K562 (cell line): ENCODE results near the gene MAB21L4.

Source experiments
- CUX1 ChIP-seq: fragments of 200-800 bp; sonication (Bioruptor generic); IDR thresholded peaks from 2 replicates; pipeline ENCODE4 v1.6.1; 2016; ENCODE audit warnings: missing genetic modification characterization, missing compliant biosample characterization
- EZH2 ChIP-seq: IDR thresholded peaks from 2 replicates; pipeline ENCODE4 v1.6.1; 2012; ENCODE audit warnings: low read depth, mild to moderate bottlenecking, inconsistent platforms, low read length, borderline replicate concordance
- FOXM1 ChIP-seq, 2 experiments: fragments of 450-650 bp in 1 of 2; sonication (generic) in 1 of 2; formaldehyde crosslinking in 1 of 2; IDR thresholded peaks; 2 replicates each; pipeline versions ENCODE4 v1.6.1 to v1.9.0; 2017 to 2022; ENCODE audit warnings: low read depth in 2 of 2, mild to moderate bottlenecking in 2 of 2, missing genetic modification reagents in 1 of 2, moderate library complexity in 1 of 2
- GATA2 ChIP-seq: sonication (generic); formaldehyde crosslinking; IDR thresholded peaks from 2 replicates; pipeline ENCODE4 v1.4.0; 2020; ENCODE audit warnings: mild to moderate bottlenecking, missing genetic modification reagents
- MXI1 ChIP-seq: IDR thresholded peaks from 2 replicates; pipeline ENCODE4 v1.6.1; 2011; ENCODE audit warnings: low read depth, mild to moderate bottlenecking, improper control_type of control experiment, low read length
- ZNF146 ChIP-seq: IDR thresholded peaks from one replicate; pipeline ENCODE4 v1.6.1; 2018; ENCODE audit warnings: missing compliant biosample characterization; ENCODE audit not compliant: unreplicated experiment
- TF ChIP-seq, protein P1 (sequence below): fragments of 250-450 bp; sonication (Bioruptor Pico); IDR thresholded peaks from 2 replicates; pipeline ENCODE4 v1.5.0; 2021; ENCODE audit warnings: mild to moderate bottlenecking, borderline replicate concordance

DNA sequence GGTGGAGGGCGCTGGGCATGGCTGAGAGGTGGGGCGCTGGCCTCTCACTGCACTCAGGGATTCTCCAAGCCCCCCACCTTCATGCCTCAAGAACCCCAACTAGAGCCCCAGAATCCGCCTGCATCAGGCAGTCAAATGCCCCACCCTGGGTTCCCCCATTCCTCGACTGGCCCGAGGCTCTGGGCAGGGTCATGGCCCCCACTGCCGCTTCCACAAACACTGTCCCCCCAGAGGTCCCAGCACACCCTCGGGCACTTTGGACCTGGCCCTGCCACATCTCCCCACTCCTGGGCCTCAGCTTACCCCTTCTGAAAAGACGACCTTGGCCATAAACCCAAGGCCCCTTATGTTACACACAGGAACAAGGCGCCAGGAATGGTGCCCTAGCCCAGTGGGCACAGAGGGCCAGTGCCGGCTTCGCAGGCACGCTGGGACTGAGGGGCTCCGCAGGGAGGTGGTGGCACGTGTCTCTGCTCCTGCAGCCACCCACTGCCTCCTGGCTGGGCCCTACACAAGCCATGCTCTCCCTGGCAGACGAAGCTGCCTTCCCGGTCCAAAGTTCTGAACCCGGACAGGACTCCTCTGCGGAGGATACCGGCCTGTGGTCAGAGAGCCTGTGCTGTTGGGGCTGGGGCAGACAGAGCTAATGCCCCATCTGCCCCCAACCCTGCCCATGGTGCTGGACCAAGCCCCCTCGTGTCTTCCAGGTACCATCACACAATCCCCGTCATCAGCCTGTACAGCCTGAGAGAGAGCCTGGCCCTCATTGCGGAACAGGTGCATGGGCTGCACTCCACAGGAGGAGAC, 20.5 kb downstream of the MAB21L4 start:
- TF ChIP-seq FOXM1 (IDR thresholded peaks at IDR 0.05; ENCODE audit: low read depth) (no peak), FOXM1 (CRISPR knock-in tag; IDR thresholded peaks at IDR 0.05; ENCODE audit: low read depth) (no peak), CUX1 (CRISPR knock-in tag) (no peak), EZH2 (no peak), MXI1 (no peak), GATA2 (no peak), ZNF146 (CRISPR knock-in tag) (no peak)
- TF ChIP-seq, protein P1, sequence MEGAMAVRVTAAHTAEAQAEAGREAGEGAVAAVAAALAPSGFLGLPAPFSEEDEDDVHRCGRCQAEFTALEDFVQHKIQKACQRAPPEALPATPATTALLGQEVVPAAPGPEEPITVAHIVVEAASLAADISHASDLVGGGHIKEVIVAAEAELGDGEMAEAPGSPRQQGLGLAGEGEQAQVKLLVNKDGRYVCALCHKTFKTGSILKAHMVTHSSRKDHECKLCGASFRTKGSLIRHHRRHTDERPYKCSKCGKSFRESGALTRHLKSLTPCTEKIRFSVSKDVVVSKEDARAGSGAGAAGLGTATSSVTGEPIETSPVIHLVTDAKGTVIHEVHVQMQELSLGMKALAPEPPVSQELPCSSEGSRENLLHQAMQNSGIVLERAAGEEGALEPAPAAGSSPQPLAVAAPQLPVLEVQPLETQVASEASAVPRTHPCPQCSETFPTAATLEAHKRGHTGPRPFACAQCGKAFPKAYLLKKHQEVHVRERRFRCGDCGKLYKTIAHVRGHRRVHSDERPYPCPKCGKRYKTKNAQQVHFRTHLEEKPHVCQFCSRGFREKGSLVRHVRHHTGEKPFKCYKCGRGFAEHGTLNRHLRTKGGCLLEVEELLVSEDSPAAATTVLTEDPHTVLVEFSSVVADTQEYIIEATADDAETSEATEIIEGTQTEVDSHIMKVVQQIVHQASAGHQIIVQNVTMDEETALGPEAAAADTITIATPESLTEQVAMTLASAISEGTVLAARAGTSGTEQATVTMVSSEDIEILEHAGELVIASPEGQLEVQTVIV (CRISPR knock-in tag) = no peak
